ENCODE measurements around the gene PDGFA.
A peak's percentile ranks its signal among the peaks of the same experiment; 100 is the strongest.

The PDGFA gene

DNA sequence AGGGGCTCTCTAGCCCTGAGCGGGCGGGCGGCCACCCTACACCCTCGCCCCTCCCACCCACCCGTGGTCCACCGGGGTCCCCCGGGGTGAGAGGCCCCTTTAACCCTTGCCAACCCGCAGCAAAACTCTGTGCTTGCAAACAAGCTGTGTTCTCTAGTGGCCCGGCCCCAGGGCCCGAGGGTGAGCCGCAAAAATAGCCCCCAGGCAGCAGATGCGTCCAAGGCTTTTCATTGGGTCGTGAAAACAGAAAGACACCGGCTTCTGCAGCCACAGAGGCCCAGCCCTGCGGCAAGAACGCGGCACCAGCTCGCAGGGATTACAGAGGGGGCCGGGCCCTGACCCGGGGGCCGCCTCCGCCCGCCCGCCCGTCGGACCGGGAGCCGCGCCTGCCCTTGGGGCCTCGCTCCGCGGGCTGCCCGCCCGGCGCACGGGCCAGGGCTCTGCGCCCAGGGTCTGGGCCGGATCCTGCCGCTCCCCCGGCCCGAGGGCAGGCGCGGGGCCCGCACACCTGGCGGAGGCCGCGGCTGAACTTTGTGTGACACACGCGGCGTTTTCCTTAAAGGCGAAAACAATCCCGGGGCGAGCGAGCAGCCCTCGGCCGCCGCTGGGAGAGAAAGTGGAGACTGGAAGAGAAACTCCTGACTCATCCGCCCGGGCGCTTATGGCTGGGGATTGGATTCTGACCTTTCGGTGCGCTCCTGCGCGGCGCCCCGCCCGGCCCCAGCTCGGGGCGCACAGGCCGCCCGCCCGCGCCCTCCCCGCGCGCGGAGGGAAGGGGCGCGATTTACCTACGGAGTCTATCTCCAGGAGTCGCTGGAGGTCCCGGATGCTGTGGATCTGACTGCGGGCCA is 2.8 kb downstream of the PDGFA start:
- no peak for DNase-seq (ENCODE audit: low spot score)

DNA sequence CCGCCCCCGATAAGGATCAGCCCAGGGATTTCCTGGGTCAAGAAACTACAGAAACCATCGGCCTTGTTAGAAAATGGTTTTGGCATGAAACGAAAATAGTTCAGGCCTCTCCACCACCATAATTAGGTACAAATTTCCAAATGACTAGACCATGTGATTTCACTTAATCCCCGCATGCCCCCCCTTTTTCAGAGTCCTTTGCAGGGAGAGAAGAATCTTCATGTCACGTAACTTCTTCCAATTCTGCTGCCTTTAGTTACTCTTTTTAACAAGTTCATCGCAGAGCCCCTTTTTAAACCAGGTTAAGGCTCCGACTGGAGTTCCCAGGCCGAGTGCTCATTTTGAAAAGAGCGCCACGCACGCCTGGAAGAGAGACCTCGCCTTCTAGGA is 3.4 kb downstream of the PDGFA start:
- no peak for DNase-seq (ENCODE audit: low spot score)

DNA sequence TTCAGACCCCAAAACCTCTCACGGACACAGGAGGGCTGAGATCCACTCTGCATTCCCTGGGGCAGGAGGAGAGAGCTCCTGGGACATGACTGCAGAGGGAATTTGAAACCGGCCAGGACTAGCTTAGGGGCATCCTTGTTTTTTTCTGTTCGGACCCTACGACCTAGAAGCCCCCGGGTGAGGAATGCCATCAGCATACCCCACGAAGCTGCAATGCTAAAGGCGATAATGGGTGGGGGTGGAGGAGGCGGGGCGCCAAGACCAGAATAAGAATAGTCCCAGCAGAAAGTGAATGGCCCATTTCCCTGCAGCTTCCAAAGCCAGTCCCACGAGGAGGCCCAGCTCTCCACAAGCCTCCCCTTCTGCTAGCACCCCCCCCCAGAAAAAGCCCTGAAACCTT is 4.0 kb downstream of the PDGFA start:
- no peak for DNase-seq (ENCODE audit: low spot score)

DNA sequence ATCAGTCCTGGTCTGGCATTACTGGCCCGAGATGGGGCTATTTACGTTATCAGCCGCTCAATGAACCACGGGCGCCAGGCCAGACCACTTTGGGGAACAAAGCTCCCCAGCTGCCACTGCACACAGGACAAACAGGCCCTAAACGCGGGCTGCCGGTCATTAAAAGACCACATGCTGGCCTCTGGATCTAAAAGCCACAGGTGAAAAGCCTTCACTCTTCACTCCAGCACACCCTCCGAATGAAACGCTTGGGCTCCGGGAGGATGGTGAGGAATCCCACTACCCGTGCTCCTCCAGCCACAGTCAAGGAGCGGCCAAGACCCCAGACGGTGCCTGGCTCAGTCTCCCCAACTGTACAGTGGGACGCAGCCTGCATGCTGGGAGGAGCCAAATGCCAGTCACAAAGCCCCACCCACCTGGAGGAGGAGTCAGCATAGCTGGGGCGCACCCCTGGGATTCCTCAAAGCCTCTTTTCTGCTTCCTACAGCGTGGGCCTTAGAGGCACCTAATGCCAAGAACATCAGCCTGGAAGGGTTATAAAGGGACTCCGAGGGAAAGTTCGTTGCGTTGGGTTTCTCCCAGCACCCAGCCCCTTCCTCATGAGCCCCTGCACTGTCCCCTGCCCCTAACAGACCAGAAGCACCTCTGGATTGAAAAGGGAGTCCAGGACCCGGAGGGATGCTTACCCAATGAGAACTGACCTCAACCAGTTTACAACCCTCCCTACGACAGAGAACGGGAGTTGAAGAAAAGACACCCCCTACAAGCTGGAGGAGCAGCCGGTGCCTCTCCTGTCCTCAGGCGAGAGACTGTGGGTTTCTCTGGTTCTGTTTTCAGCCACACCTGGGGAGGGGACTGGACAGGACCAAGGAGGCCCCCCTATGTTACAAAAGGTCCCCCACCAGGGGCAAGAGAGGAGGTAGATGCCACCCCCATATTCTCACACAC is 4.7 kb downstream of the PDGFA start:
- DNase-seq (ENCODE audit: low spot score), result peak; percentile 17

DNA sequence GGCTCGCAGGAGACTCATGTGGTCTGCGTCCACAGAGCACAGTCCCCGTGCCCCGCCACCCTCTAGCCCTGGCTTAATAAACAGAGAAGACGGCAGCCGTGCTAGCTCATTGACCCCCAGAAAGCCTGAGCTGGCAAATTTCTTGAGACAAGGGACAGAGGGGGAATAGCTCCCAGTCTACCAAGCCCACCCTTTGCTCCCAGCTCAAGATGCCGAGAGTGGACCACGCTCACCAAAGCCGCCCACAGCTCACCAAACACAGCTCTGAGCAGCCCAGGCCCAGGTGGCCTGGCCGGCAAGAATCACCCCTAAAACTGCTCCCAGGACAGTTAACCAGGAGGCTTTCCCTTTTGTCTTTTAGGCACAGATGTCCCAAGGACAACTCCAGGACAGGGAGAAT is 5.4 kb downstream of the PDGFA start:
- DNase-seq (ENCODE audit: low spot score), result no peak

DNA sequence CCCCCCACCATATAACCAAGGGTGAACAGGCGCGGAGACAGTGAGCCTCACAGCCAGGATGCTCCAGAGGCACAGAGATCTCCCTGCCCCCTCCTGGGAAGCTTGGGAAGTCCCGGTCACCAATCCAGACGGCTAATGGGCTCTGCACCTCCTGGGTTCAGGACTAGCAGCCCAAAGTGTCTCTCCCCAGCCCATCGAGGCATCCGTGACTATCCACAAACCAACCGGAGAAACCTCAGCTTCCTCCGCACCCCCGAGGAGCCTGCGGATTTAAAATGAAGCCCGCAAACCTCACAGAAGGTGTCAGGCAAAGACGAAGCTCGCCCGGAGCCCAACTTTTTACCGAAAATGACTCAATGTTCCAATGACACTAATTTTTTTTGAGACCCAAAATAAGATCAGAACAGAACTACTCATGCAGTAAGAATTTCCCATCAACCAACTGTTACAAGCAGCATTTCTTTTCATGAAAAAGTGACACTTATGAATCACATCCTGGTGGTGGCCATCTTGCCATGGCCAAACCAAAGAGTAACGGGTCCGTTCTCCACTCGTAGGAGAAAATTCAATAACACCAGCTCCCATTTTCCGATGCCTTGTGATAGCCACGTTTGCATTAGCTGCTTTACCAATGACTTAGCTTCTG is 6.0 kb downstream of the PDGFA start:
- no peak for DNase-seq (ENCODE audit: low spot score)

DNA sequence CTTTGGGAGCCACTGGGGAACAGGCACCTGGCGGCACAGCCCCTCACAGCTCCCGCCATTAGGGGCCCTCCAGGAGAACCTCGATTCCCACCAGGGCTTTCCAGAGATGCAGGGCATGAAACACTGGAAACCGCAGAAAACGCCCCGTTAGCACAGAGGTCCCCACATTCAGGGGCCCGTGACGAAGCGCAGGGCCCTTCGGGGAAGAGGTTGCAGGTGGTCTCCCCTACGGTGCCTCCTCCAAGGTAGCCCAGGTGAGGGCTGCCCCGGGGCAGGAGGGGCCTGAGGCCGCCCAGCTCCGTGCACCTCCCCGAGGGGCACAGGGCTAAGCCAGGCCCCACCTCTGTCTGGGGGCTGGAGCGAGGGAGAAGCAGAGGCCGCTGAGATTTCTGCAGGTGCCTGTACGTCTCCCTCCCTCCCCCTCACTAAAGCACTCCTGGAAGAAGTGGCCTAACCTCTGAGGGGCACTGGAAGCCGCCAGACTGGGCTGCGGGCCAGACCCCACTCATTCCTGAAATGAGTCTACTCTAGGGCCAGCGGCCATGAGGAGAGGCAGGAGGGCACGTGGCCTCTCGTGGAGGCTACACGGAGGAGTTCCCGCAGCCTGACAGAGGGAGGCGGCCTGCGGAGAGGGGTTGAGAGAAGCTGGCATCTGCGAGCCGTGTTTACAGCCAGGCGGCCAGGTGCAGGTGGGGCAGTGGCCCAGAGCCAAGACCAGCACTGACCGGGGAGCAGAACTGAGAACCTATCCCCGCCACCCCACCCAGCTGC is 6.9 kb downstream of the PDGFA start:
- peak; percentile 38 for DNase-seq (ENCODE audit: low spot score)

DNA sequence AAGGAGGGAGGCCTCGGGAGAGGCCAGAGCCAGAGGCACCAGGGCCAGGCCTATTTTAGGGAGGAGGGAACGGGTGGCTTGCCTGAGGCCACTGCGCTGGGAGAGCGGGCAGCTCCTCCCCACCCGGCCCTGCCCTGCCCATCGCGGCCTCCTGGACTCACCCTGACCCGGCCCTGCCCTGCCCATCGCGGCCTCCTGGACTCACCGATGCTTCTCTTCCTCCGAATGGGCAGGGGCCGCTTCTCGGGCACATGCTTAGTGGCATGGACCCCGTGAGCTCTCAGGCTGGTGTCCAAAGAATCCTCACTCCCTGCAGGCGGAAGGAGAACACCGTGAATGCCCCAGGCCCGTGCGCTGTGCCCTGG is 7.5 kb downstream of the PDGFA start:
- no peak for DNase-seq (ENCODE audit: low spot score)

DNA sequence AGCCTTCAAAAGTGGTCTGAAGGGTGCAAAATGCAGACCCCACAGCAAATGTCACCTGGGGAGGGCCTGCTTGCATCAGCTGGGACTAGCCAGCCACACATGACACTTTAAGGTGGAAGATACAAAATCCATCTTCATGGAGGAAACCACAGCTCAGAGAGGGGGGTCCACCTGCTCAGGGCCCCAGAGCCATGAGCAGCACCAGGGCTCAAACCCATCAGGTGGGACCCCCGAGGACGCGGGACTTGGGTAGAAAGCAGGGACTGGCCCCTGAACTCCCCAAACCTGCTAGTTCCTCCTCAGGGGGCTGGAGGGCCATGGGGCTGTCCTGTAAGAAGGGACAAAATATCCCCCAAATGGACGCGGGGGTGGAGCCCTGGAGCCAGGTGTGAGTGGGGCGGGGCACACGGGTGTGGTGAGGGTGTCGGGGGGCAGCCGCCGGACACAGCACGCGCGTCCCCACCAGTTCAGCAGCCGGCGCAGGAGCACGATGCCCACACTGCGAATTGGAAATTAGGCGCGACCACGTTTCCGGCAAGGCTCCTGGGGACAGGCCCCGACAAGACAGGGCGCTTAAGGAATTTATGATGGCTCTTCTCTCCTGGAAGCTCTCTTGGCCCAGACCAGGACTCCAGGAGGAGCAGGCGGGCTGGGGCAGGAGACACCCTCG is 8.0 kb downstream of the PDGFA start:
- DNase-seq (ENCODE audit: low spot score), result no peak

DNA sequence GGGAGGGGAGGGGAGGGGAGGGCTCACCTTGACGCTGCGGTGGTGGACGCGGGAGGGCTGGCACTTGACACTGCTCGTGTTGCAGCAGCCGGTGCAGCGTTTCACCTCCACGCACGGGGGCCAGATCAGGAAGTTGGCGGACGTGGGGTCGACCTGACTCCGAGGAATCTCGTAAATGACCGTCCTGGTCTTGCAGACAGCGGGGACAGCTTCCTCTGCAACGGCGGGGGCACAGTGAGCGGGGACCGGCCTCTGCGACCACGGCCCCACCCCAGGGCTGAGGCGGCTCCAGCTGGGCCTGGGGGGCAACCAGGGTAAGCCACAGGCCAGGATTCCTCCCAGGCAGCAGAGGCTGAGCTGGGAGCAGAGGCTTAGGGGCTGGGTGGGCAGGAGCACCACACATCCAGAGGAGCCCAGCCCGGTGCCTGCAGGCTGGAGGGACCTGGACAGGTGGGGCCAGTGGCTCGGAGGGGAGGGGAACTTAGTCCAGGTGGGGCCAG is 8.8 kb downstream of the PDGFA start:
- DNase-seq (ENCODE audit: low spot score), result no peak

DNA sequence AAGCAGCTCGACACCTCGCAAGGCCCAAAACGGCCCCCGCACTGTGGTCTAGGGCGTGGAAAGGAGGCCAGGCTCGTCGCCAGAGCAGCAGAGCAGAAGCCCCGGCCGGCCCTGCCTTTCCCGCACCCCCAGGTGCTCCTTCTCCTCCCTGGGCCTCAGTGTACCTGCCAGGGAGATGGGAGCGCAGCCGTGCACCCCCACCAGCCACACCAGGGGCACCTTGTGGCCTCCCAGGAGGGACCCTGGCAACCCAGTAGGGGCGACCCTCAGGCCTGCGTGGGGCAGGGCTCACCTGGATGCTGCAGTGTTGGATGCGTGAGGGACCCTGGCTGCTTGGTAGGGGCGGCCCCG is 9.5 kb downstream of the PDGFA start:
- DNase-seq (ENCODE audit: low spot score), result no peak

DNA sequence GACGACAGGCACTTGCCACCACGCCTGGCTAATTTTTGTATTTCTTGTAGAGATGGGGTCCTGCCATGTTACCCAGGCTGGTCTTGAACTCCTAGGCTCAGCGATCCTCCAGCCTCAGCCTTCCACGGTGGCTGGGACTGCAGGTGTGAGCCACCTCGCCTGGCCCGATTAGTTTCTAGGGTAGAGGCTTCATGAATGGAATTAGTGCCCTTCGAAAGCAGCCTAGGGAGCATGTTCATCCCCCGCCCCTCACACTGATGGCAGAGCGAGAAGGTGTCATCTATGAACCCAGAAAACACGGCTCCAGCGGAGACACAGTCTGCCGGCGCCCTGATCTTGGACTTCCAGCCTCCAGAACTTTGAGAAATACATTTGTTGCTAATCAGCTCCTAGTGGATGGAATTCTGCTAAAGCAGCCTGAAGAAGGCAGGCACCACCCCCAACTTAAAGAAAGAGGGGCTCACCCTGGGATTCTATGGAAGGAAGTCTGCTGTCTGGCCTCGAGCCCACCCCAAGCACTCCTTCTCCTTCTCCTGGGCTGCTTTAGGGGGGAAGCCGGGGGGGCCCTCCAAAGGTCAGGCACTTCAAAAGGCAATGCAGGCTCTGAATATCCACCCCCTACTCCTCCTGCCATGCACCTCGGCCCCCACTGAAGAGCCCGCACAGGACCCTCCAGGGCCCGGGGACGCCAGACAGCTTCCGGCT is 10.1 kb downstream of the PDGFA start:
- no peak for DNase-seq (ENCODE audit: low spot score)

DNA sequence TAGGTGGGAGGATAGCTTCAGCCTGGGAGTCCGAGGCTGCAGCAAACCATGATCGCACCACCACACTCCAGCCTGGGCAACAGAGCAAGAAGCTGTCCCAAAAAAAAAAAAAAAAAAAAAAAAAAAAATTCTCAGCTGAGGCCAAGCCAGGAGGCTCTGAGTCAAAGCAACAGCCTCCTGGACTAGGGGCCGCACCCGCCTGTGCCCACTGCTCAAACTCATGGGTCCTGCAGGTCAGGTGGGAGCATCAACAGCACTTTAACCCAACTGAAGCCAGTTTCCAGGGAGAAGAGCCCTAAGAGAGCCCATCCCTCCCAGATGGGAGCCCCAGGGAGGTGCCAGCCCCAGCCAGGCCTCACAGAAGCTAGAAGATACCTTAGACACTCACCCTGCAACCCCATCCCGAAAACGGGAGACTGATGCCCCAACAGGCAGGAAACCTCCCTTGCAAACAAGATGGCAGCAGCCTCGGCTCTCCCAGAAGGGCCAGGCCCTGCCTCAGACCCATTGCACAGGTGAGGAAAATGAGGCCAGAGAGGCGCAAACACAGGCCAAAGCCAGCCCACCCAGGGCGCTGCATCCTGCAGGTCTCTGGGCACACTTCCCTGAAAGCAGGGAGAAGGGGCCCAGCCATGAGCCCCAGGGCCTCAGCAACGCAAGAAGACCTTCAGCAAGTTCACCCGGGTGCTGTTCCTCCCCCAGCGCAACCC is 11.0 kb downstream of the PDGFA start:
- no peak for DNase-seq (ENCODE audit: low spot score)

DNA sequence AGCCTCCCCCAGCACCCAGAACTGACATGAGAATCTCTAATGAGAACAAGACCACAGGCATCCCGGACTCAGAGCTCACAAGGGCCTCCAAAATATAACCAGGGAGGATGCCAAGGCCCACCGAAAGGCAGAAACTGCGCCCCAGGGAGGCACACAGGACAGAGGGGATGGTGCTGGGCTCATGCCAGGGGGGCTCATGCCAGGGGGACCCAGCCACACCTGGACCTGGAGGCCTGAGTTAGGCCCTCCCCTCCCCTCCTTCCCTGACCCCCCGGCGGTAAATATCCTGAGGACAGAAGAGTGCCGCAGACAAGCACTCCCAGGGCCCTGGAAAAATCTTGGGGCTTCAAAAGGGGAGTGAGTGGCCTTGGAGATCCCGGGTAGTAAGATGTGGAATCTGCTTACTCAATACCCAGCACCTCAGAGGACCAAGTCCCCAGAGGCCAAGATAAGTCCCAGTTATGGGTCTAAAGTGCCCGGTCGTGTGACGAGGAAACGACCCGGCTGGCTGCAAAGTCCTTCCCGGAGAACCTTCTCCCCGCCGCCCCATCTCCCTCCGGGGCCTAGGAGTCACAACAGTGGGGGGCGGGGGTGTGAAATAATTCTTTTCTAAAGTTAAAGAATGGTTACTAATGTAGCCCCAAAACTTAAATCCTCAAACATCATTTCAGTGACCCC is 11.9 kb downstream of the PDGFA start:
- no peak for DNase-seq (ENCODE audit: low spot score)

DNA sequence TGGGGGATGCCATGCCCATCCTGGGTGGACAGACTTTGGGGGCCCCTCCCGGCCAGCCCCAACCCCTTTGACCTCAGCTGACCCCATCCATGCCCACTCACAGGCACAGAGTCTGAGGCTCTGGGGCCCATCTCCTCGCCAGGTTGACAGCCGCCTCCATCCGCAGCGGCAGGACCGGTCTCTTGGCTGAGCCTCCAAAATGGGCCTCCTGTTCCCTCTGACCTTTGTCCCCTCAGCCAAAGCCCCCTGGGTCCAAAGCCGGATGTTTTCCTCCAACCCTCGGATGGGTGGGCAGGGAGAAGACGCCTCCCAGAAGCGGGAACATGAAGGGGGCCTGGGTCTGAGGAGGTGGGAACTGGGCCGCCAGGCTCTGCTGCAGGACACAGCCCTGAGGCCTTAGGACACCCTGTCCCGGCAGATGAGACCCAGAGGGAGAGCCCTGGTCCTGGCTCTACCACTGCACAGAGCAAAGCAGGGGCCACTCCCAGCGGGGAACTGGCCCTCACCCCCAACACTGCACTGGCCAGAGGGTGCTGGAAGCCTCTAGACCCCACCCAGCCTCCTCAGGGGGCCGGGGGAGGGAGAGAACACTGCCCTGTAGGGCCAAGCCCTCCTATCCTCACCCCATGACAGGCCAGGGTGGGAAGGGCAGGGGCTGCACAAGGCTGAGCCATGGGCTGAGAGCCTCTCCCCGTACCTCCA is 12.6 kb downstream of the PDGFA start:
- DNase-seq (ENCODE audit: low spot score), result no peak

DNA sequence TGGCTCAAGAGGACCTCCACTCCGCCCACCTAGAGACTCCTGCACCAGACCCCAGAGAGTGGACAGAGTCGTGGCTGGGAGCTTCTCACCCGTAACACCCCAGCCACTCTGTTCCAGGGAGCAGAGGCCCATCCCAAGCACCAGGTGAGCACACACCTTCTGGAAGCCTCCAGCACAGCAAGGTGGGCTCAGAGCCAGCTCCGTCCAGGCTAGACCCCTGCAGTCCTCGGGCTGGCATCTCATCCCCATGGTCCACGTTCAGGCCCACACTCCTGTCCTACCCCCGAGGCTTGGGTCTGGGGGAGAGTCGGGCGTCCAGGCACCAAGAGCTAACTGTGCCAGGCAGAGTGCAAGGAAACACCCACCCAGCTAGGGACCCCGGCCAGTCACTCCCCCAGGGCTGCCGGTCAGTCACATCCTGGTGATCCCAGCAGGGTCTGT is 13.2 kb downstream of the PDGFA start:
- no peak for DNase-seq (ENCODE audit: low spot score)

DNA sequence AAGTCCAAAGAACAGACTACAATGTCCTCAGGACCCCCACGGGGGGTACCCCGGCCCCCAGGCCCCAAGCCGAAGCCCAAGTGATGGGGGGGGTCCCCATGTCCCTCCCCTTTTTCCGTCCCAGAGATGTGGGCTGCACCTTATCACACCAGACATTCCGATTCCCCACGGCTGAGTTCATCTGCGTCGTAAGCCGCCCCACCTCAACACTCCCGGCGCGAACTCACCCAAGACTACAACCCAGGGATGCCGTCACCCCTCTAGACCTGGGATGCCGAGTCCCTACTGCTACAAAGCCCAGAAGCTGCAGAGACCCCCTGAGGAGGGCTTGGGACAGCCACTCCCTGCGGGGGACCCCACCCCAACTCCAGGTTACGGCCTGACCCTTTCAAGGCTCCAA is 14.5 kb downstream of the PDGFA start:
- DNase-seq (ENCODE audit: low spot score), result no peak

DNA sequence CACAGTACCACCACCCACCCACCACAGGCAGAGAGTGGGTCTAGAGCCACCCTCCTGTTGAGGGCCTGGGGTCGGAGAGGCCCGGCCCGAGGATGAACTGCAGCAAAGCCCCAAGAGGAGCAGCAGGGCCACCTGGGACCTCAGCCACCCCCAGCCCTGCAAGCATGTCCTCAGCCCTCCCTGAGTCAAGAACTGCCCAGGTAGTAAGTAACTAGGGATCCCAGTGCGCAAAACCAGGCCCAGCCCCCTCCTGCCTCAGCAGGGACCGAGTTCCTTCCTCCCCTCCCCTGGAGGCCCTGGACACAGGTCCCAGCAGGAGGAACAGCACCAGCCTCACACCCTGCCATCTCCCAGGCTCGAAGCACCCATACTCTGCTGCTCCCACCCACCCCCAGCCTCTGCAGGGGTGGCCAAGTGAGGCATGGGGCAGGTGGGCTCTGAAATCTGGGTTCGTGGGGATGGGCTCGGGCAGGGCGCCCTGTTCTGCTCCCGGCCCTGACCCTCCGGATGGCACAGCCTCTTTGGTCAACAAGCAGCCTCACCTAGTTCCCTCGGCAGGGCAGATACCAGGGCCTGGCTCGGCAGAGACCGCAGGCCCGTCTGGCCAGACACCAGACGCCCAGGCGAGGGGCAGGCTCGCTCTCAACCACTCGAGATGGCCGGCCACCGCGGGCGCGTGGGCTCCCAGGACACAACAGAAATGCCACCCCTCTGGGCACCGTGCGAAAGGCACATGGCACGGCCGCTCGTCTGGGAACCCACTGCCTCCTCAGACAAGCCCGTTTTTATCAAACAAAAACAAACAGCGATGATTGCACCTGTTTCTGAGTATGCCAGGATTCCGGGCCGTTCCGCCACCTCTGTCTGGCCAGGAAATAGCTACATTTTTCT is 15.2 kb downstream of the PDGFA start:
- no peak for DNase-seq (ENCODE audit: low spot score)
